GM12878 (cell line): ENCODE measurements around the gene ZBTB32. TPM values are rescaled to one million over a fixed set of nuclear protein-coding genes. Genes with fewer than 3 reads are reported as not detected.

Source experiments
- ATAC-seq: fragments of 200-7000 bp; cut with Tn5 transposase; 3 replicates; pipeline ENCODE4 v1.9.1; 2020; ENCODE audit warnings: mild to moderate bottlenecking, moderate library complexity
- BruUV-seq: library from RNA; stranded (reverse); fragments of 400-500 nt; replicated peaks from 2 replicates; lab custom pipeline; 2021; lab: Mats Ljungman, UMichigan
- CTCF ChIA-PET: fragments of 300-600 bp; sonication (Branson Sonifier 250); formaldehyde crosslinking; extraction: SDS; loops from one replicate; lab custom pipeline; 2021; ENCODE audit warnings: inconsistent platforms; lab: Yijun Ruan, JAX
- POLR2A ChIA-PET: fragments of 350-600 bp; formaldehyde crosslinking; extraction: SDS; loops from one replicate; lab custom pipeline; 2021; ENCODE audit warnings: inconsistent platforms; lab: Charles Lee
- RAD21 ChIA-PET: fragments of 300-600 bp; sonication (Branson Sonifier 250); formaldehyde crosslinking; loops from one replicate; lab custom pipeline; 2023; ENCODE audit warnings: antibody characterized with exemption; ENCODE audit not compliant: unreplicated experiment; lab: Charles Lee
- SMC1A ChIA-PET: fragments of 300-600 bp; sonication (Branson Sonifier 250); formaldehyde crosslinking; loops from one replicate; lab custom pipeline; 2023; ENCODE audit not compliant: unreplicated experiment, uncharacterized antibody; lab: Charles Lee
- DNase-seq: peaks from one replicate; pipeline ENCODE4 v3.0.0-alpha.2; 2011; ENCODE audit warnings: low read depth, low spot score
- FAIRE-seq: peaks from 3 replicates; lab custom pipeline; 2011; peaks lifted over from hg19 to GRCh38; lab: Jason Lieb, UNC
- H2AFZ ChIP-seq: 2 replicates; pipeline ENCODE4 v1.6.0; 2011; ENCODE audit warnings: low read depth, low read length, control low read depth; ENCODE audit not compliant: control insufficient read depth
- H3K27ac ChIP-seq: 2 replicates; pipeline ENCODE4 v1.5.1; 2011; ENCODE audit warnings: control low read depth; ENCODE audit not compliant: control insufficient read depth, insufficient read depth
- H3K27me3 ChIP-seq, 2 experiments: replicated peaks in 1 of 2; 2 replicates each; pipeline versions ENCODE4 v1.6.0 to v1.6.1; 2011; ENCODE audit warnings: low read length in 1 of 2; ENCODE audit not compliant: control insufficient read depth in 2 of 2, insufficient read depth in 2 of 2
- H3K36me3 ChIP-seq, 2 experiments: 2 replicates each; pipeline ENCODE4 v1.5.1; 2011; ENCODE audit warnings: low read length in 1 of 2; ENCODE audit not compliant: control insufficient read depth in 2 of 2, insufficient read depth in 2 of 2
- H3K4me1 ChIP-seq: 2 replicates; pipeline ENCODE4 v1.6.1; 2011; ENCODE audit warnings: mild to moderate bottlenecking, low read length, moderate library complexity, mixed read lengths; ENCODE audit not compliant: control insufficient read depth, insufficient read depth
- H3K4me2 ChIP-seq: 2 replicates; pipeline ENCODE4 v1.6.0; 2011; ENCODE audit warnings: control low read depth; ENCODE audit not compliant: control insufficient read depth, insufficient read depth
- H3K4me3 ChIP-seq: fragments of 200-600 bp; sonication (generic); 2 replicates; pipeline ENCODE4 v1.5.1; 2016
- H3K79me2 ChIP-seq: 2 replicates; pipeline ENCODE4 v1.6.0; 2011; ENCODE audit warnings: low read length; ENCODE audit not compliant: control insufficient read depth, insufficient read depth
- H3K9ac ChIP-seq: 2 replicates; pipeline ENCODE4 v1.8.0; 2011; ENCODE audit warnings: low read length, control low read depth, mixed read lengths; ENCODE audit not compliant: control insufficient read depth, insufficient read depth
- H3K9me3 ChIP-seq: replicated peaks from 3 replicates; pipeline ENCODE4 v1.5.1; 2011; ENCODE audit warnings: mild to moderate bottlenecking, low read length; ENCODE audit not compliant: control insufficient read depth, insufficient read depth
- H4K20me1 ChIP-seq: 2 replicates; pipeline ENCODE4 v1.6.0; 2011; ENCODE audit not compliant: control insufficient read depth, insufficient read depth
- ASH2L ChIP-seq: fragments of 300-600, 200-600 bp; sonication (generic); IDR thresholded peaks from 2 replicates; pipeline ENCODE4 v1.6.1; 2017; ENCODE audit warnings: low read depth, mild to moderate bottlenecking, borderline replicate concordance
- ATF3 ChIP-seq: IDR thresholded peaks from 2 replicates; pipeline ENCODE4 v1.6.1; 2011; ENCODE audit warnings: low read depth, mild to moderate bottlenecking, low read length, moderate library complexity, borderline replicate concordance; ENCODE audit errors: extremely low read depth
- BCLAF1 ChIP-seq: fragments of 450-650 bp; IDR thresholded peaks from 2 replicates; pipeline ENCODE4 v1.6.1; 2017; ENCODE audit warnings: antibody characterized with exemption, mild to moderate bottlenecking, moderate library complexity
- CHD4 ChIP-seq: fragments of 200-600 bp; sonication (generic); IDR thresholded peaks from 2 replicates; pipeline ENCODE4 v1.6.1; 2016; ENCODE audit warnings: mild to moderate bottlenecking
- E4F1 ChIP-seq: fragments of 450-650 bp; IDR thresholded peaks from 2 replicates; pipeline ENCODE4 v1.6.1; 2018; ENCODE audit warnings: borderline replicate concordance, mild to moderate bottlenecking; ENCODE audit not compliant: partially characterized antibody
- HDAC2 ChIP-seq: fragments of 200-600 bp; sonication (generic); IDR thresholded peaks from 2 replicates; pipeline ENCODE4 v1.6.1; 2017
- JUND ChIP-seq: IDR thresholded peaks from 2 replicates; pipeline ENCODE4 v1.6.1; 2012; ENCODE audit warnings: low read depth, mild to moderate bottlenecking, low read length, improper control_type of control experiment, moderate library complexity
- MAX ChIP-seq: IDR thresholded peaks from 2 replicates; pipeline ENCODE4 v1.6.1; 2012; ENCODE audit warnings: low read depth, low read length, improper control_type of control experiment
- NR2C2 ChIP-seq: IDR thresholded peaks from 2 replicates; pipeline ENCODE4 v1.6.1; 2011; ENCODE audit warnings: borderline replicate concordance, low read depth; ENCODE audit not compliant: control insufficient read depth, insufficient read length
- PAX8 ChIP-seq: fragments of 450-650 bp; IDR thresholded peaks from 2 replicates; pipeline ENCODE4 v1.6.1; 2017; ENCODE audit warnings: mild to moderate bottlenecking, moderate library complexity
- RCOR1 ChIP-seq: conservative IDR thresholded peaks from 2 replicates; pipeline ENCODE4 v1.6.1; 2012; ENCODE audit warnings: low read depth, low read length, improper control_type of control experiment
- SRF ChIP-seq, 2 experiments: IDR thresholded peaks; 2 replicates each; pipeline ENCODE4 v1.6.1; 2011; ENCODE audit warnings: low read depth in 2 of 2, low read length in 2 of 2, mild to moderate bottlenecking in 1 of 2, moderate library complexity in 1 of 2
- STAT1 ChIP-seq: fragments of 450-650 bp; conservative IDR thresholded peaks from 2 replicates; pipeline ENCODE4 v1.6.1; 2014; ENCODE audit warnings: antibody characterized with exemption, mild to moderate bottlenecking
- WGBS: methylation state at CpG from one replicate; pipeline ENCODE4 v1.1.6; 2016; ENCODE audit warnings: low lambda C conversion rate; ENCODE audit not compliant: insufficient replicate concordance, insufficient coverage; ENCODE audit errors: missing lambda C conversion rate; 5-methylcytosine and 5-hydroxymethylcytosine counted together
- in situ Hi-C: fragments of 300-500 bp; cut with MboI; formaldehyde crosslinking; loops from 9 replicates; pipeline ENCODE4 v1.14.3; 2018; ENCODE audit warnings: mixed read lengths
- intact Hi-C: fragments of 100-400 bp; cut with micrococcal nuclease; formaldehyde crosslinking; loops from one replicate; pipeline ENCODE4 v1.14.2; 2022; ENCODE audit not compliant: unreplicated experiment
- polyA plus RNA-seq, 11 experiments: library from polyadenylated mRNA; depleted of rRNA in 4 of 11; unstranded in 6 of 11; stranded (reverse) in 5 of 11; fragments of >200 nt; fragmentation: Nextera tagmentation in 4 of 11; fragmentation: Illumina TruSeq in 1 of 11; extraction: Ambion mirVana in 4 of 11; extraction: Trizol in 1 of 11; gene quantifications; 1 replicate in 1 of 11; 2 replicates in 10 of 11; pipeline versions ENCODE4 v1.2.1 to v1.2.3, GENCODE V29; 2011 to 2016; ENCODE audit warnings: inconsistent platforms in 2 of 11, missing spikeins in 2 of 11, low read depth in 1 of 11
- total RNA-seq, 4 experiments: library from RNA; depleted of rRNA in 3 of 4; stranded (reverse); fragments of >200 nt in 3 of 4; fragmentation: Illumina TruSeq in 1 of 4; extraction: Trizol in 1 of 4; gene quantifications; 2 replicates each; pipeline versions ENCODE4 v1.2.1 to v1.2.3, GENCODE V29; 2013 to 2021
- TF ChIP-seq, protein P1 (sequence below): IDR thresholded peaks from 2 replicates; pipeline ENCODE4 v1.6.1; 2012; ENCODE audit warnings: low read depth, low read length, improper control_type of control experiment
- TF ChIP-seq, protein P2 (sequence below): IDR thresholded peaks from 2 replicates; pipeline ENCODE4 v1.6.1; 2011; ENCODE audit warnings: mild to moderate bottlenecking, low read depth, low read length, moderate library complexity; ENCODE audit not compliant: insufficient replicate concordance

ZBTB32 gene
- total and polyA plus RNA-seq, 10 of the 15 experiments (the other 5 are each of a cell fraction or from before 2014, with no cell fraction given): 1.0 to 46.7 (median 16.0) TPM

DNA sequence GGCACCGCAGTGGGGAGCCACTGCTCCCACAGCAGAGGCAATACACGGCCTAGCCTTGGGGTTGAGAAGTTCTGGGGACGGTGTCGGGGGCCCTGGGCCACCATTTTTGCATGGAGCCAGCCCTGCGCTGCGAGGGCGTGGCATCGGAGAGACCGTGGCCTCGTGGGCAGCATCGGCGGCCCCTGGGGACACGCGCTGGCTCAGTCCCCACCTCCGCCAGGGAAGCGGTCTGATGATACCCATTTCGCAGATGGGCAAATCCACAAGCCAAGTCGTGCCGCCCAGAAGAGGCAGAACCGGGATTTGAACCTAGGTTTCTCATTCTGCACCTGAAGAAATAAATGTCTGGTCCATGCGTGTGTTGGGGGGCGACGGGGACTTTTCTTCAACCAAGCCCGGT lies 39.2 kb upstream of the ZBTB32 start (continued):
- TF ChIP-seq PAX8 (no peak), ASH2L (no peak), RCOR1 (no peak), SRF (IDR thresholded peaks at IDR 0.05; ENCODE audit: low read depth in 2 of 2, low read length in 2 of 2) (no peak), HDAC2 (no peak)
- TF ChIP-seq, protein P1, sequence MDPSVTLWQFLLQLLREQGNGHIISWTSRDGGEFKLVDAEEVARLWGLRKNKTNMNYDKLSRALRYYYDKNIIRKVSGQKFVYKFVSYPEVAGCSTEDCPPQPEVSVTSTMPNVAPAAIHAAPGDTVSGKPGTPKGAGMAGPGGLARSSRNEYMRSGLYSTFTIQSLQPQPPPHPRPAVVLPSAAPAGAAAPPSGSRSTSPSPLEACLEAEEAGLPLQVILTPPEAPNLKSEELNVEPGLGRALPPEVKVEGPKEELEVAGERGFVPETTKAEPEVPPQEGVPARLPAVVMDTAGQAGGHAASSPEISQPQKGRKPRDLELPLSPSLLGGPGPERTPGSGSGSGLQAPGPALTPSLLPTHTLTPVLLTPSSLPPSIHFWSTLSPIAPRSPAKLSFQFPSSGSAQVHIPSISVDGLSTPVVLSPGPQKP: no peak

DNA sequence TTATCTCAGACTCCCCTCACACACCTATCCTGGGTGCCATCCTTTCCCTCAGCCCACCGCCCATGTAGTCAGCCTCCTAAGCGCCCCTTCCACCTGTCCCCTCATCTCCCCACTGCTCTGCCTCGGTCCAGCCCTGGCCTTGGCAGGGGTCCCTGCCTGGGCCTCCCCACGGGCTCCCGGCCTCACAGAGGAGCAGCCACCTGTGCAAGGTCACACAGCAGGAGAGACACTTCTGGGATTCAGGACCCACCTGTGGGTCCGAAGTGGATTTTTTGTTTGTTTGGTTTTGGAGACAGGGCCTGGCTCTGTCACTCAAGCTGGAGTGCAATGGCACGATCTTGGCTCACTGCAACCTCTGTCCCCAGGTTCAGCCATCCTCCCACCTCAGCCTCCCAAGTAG lies 38.8 kb upstream of the ZBTB32 start:
- intact Hi-C loops (no loop called here), in situ Hi-C loops (no loop called here)
- Histone ChIP-seq H3K4me1 (no peaks in the 10 kb centered on the region), H3K9me3 (no peaks in the 10 kb centered on the region), H3K79me2 (no peaks in the 10 kb centered on the region), H2AFZ (no peak overlapping the region), H3K36me3 (peaks cover 0 to 4% of the 10 kb centered on the region in 2 experiments; a peak in 2 of 4 replicates), H3K4me3 (no peak overlapping the region), H4K20me1 (no peaks in the 10 kb centered on the region), H3K27ac (no peak overlapping the region), H3K9ac (no peak overlapping the region), H3K27me3 (no peaks in the 10 kb centered on the region), H3K4me2 (no peak overlapping the region)
- BruUV-seq: no TSS peak
- no peak for ATAC-seq
- DNase-seq: no peak
- ChIA-PET CTCF (no interaction called here), POLR2A (no interaction called here), RAD21 (no interaction called here), SMC1A (no interaction called here)
- FAIRE-seq: no peak
- 96% methylated on average over 7 of the region's 7 CpGs for WGBS
- TF ChIP-seq, protein P2, sequence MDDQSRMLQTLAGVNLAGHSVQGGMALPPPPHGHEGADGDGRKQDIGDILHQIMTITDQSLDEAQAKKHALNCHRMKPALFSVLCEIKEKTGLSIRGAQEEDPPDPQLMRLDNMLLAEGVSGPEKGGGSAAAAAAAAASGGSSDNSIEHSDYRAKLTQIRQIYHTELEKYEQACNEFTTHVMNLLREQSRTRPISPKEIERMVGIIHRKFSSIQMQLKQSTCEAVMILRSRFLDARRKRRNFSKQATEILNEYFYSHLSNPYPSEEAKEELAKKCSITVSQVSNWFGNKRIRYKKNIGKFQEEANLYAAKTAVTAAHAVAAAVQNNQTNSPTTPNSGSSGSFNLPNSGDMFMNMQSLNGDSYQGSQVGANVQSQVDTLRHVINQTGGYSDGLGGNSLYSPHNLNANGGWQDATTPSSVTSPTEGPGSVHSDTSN: no peak
- TF ChIP-seq MAX (no peak), BCLAF1 (no peak), JUND (no peak), CHD4 (no peak), STAT1 (no peak), ATF3 (no peak), NR2C2 (no peak), E4F1 (no peak)
